Measurements from ENCODE around the gene CCDC158. TPM values are rescaled to one million over a fixed set of nuclear protein-coding genes. Genes with fewer than 3 reads are reported as not detected.

Gene CCDC158
- total and polyA plus RNA-seq, 10 of the 15 experiments (the other 5 are each of a cell fraction or from before 2014, with no cell fraction given), result not detected

- no peak for TF ChIP-seq CTCF (IDR thresholded peaks at IDR 0.05 in 2 of 3, conservative IDR thresholded peaks at IDR 0.05 in 1 of 3; ENCODE audit: control insufficient read depth in 2 of 3, extremely low read depth in 1 of 3, insufficient read depth in 1 of 3, low read depth in 3 of 3, low read length in 3 of 3)
- TF ChIP-seq PRDM15 (CRISPR knock-in tag; IDR thresholded peaks at IDR 0.05), result no peak
- TF ChIP-seq RELA (IDR thresholded peaks at IDR 0.05; ENCODE audit: borderline replicate concordance, partially characterized antibody), result no peak
- no peak for TF ChIP-seq TCF12 (IDR thresholded peaks at IDR 0.05; ENCODE audit: low read depth, low read length)
- no peak for TF ChIP-seq ATF3 (IDR thresholded peaks at IDR 0.05; ENCODE audit: borderline replicate concordance, extremely low read depth, low read depth, low read length)
- TF ChIP-seq GABPA (IDR thresholded peaks at IDR 0.05; ENCODE audit: low read depth), result no peak
- TF ChIP-seq CHD1 (IDR thresholded peaks at IDR 0.05; ENCODE audit: low read depth, low read length), result no peak
- no peak for TF ChIP-seq SMAD1 (IDR thresholded peaks at IDR 0.05; ENCODE audit: low read depth, partially characterized antibody)
- no peak for TF ChIP-seq NBN (IDR thresholded peaks at IDR 0.05)
- no peak for TF ChIP-seq ASH2L (IDR thresholded peaks at IDR 0.05; ENCODE audit: borderline replicate concordance, low read depth)
- Histone ChIP-seq H3K27me3 (replicated peaks in 1 of 2; ENCODE audit: control insufficient read depth in 2 of 2, insufficient read depth in 2 of 2, low read length in 1 of 2) (peaks cover 2 to 10% of the 10 kb centered on the region in 2 experiments; a peak in 3 of 4 replicates), H3K36me3 (ENCODE audit: control insufficient read depth in 2 of 2, insufficient read depth in 2 of 2, low read length in 1 of 2) (no peaks in the 10 kb centered on the region), H4K20me1 (ENCODE audit: control insufficient read depth, insufficient read depth) (no peaks in the 10 kb centered on the region), H2AFZ (ENCODE audit: control insufficient read depth, low read depth, low read length) (no peak overlapping the region), H3K9ac (ENCODE audit: control insufficient read depth, insufficient read depth, low read length) (no peak overlapping the region), H3K9me3 (replicated peaks; ENCODE audit: control insufficient read depth, insufficient read depth, low read length) (no peaks in the 10 kb centered on the region; the same call in 1 of the 3 replicates), H3K79me2 (ENCODE audit: control insufficient read depth, insufficient read depth, low read length) (no peaks in the 10 kb centered on the region), H3K4me1 (ENCODE audit: control insufficient read depth, insufficient read depth, low read length) (no peaks in the 10 kb centered on the region), H3K4me3 (no peak overlapping the region), H3K27ac (ENCODE audit: control insufficient read depth, insufficient read depth) (no peak overlapping the region), H3K4me2 (ENCODE audit: control insufficient read depth, insufficient read depth) (no peak overlapping the region)
- no TSS peak for BruUV-seq (replicated peaks)
- DNase-seq (ENCODE audit: low read depth, low spot score) (no peak), FAIRE-seq (no peak), ATAC-seq (no peak)
- 0% methylated on average over 1 of the region's 1 CpG for WGBS (ENCODE audit: insufficient coverage, insufficient replicate concordance, low lambda C conversion rate, missing lambda C conversion rate)
- RAD21 ChIA-PET (ENCODE audit: unreplicated experiment), result no interaction called here
- CTCF ChIA-PET, result interaction anchor here (0.6 kb wide), 1 partner anchor 135 kb away, joined by 3 read pairs; no protein-coding TSS in a partner anchor
- in situ Hi-C loops (cut with MboI) (no loop called here), intact Hi-C loops (cut with micrococcal nuclease; ENCODE audit: unreplicated experiment) (no loop called here)
- SMC1A ChIA-PET (ENCODE audit: uncharacterized antibody, unreplicated experiment), result interaction anchor here (1.2 kb wide), 1 partner anchor 11 kb away, joined by 4 read pairs; no protein-coding TSS in a partner anchor
- POLR2A ChIA-PET, result no interaction called here
These were observed 108.5 kb downstream of the CCDC158 start for GRCh38 chr4:76312457-76312856.

All from GM12878 (cell line).